Uterus (tissue), 4 donors: ENCODE measurements around the gene NDFIP2. TPM values are rescaled to one million over a fixed set of nuclear protein-coding genes. Genes with fewer than 3 reads are reported as not detected.

Experiments used
- DNase-seq, 2 donors: peaks; one replicate each; pipeline ENCODE4 v3.0.0-alpha.2; 2019 to 2020
- H3K27ac ChIP-seq, 2 donors: fragments of 200-600 bp; sonication (generic); 1 replicate in 1 of 2; 2 replicates in 1 of 2; pipeline ENCODE4 v1.5.1; 2016 to 2018
- H3K27me3 ChIP-seq, 2 donors: fragments of 200-600 bp; sonication (generic); one replicate each; pipeline ENCODE4 v1.5.1; 2018 to 2019; ENCODE audit warnings: control low read depth in 1 of 2
- H3K36me3 ChIP-seq, 2 donors: fragments of 200-600 bp; sonication (generic); one replicate each; pipeline ENCODE4 v1.5.1; 2019; ENCODE audit warnings: control low read depth in 1 of 2
- H3K4me1 ChIP-seq, 2 donors: fragments of 200-600 bp; sonication (generic); one replicate each; pipeline ENCODE4 v1.5.1; 2018 to 2019; ENCODE audit warnings: control low read depth in 1 of 2
- H3K4me3 ChIP-seq, 2 donors: fragments of 200-600 bp; sonication (generic); 1 replicate in 1 of 2; 2 replicates in 1 of 2; pipeline ENCODE4 v1.5.1; 2018 to 2019; ENCODE audit warnings: mild to moderate bottlenecking in 1 of 2
- H3K9me3 ChIP-seq, 2 donors: fragments of 200-600 bp; sonication (generic); one replicate each; pipeline ENCODE4 v1.5.1; 2019; ENCODE audit warnings: control low read depth in 1 of 2
- CTCF ChIP-seq, 4 experiments: fragments of 200-600 bp in 2 of 4; fragments of 450-650 bp in 2 of 4; sonication (generic) in 2 of 4; IDR thresholded peaks; one replicate each; pipeline ENCODE4 v1.5.1; 2016 to 2019; ENCODE audit warnings: antibody characterized with exemption in 4 of 4, mild to moderate bottlenecking in 2 of 4, moderate library complexity in 1 of 4
- POLR2A ChIP-seq, 2 donors: fragments of 450-650 bp; IDR thresholded peaks; one replicate each; pipeline ENCODE4 v1.6.1; 2016; ENCODE audit warnings: antibody characterized with exemption in 2 of 2, mild to moderate bottlenecking in 1 of 2, moderate library complexity in 1 of 2
- intact Hi-C: fragments of 100-400 bp; cut with DNase I; formaldehyde crosslinking; loops from one replicate; pipeline ENCODE4 v1.15.1; 2023; ENCODE audit warnings: low total_unique reads
- total RNA-seq, 4 donors: library from RNA; depleted of rRNA in 3 of 4; stranded (reverse); fragments of >200 nt in 3 of 4; gene quantifications; one replicate each; pipeline versions ENCODE4 v1.1.0 to v1.2.4, GENCODE V29; 2014 to 2023
- donor health status: DM: yes; HTN: yes; CAD: no.

NDFIP2 gene
- total RNA-seq, 4 donors from 2014 or later = 5.1 to 35.4 (median 13.9) TPM

GRCh38 chr13:79547211-79548195 is 66.5 kb downstream of the NDFIP2 start:
- H3K27ac ChIP-seq = no peak overlapping the region
- H3K36me3 ChIP-seq = no peaks in the 10 kb centered on the region
- TF ChIP-seq CTCF (IDR thresholded peaks at IDR 0.05) (no peak), POLR2A (IDR thresholded peaks at IDR 0.05) (no peak)
- H3K27me3 ChIP-seq = no peaks in the 10 kb centered on the region
- H3K4me3 ChIP-seq = no peak overlapping the region
- no peaks in the 10 kb centered on the region for H3K9me3 ChIP-seq
- no peak for DNase-seq
- no peaks in the 10 kb centered on the region for H3K4me1 ChIP-seq
- intact Hi-C loops = no loop called here

- Histone ChIP-seq H3K4me3 (no peak overlapping the region), H3K9me3 (no peaks in the 10 kb centered on the region), H3K27me3 (no peaks in the 10 kb centered on the region), H3K27ac (no peak overlapping the region), H3K4me1 (no peaks in the 10 kb centered on the region), H3K36me3 (no peaks in the 10 kb centered on the region)
- DNase-seq = no peak
- no peak for TF ChIP-seq CTCF (IDR thresholded peaks at IDR 0.05)
- intact Hi-C loops = no loop called here
Measured at GRCh38 chr13:79548902-79549301, 67.9 kb downstream of the NDFIP2 start.

GRCh38 chr13:79549355-79550106 is 68.6 kb downstream of the NDFIP2 start:
- Histone ChIP-seq H3K27ac (no peak overlapping the region), H3K9me3 (no peaks in the 10 kb centered on the region), H3K4me3 (no peak overlapping the region), H3K27me3 (no peaks in the 10 kb centered on the region), H3K4me1 (no peaks in the 10 kb centered on the region), H3K36me3 (no peaks in the 10 kb centered on the region)
- no peak for DNase-seq
- TF ChIP-seq POLR2A (IDR thresholded peaks at IDR 0.05) = no peak
- no peak for TF ChIP-seq CTCF (IDR thresholded peaks at IDR 0.05)
- intact Hi-C loops = no loop called here

- H3K27ac ChIP-seq = no peak overlapping the region
- no peaks in the 10 kb centered on the region for H3K36me3 ChIP-seq
- TF ChIP-seq CTCF (IDR thresholded peaks at IDR 0.05) (no peak), POLR2A (IDR thresholded peaks at IDR 0.05) (no peak)
- intact Hi-C loops = no loop called here
- no peaks in the 10 kb centered on the region for H3K27me3 ChIP-seq
- H3K4me3 ChIP-seq = no peak overlapping the region
- no peaks in the 10 kb centered on the region for H3K4me1 ChIP-seq
- no peak for DNase-seq
- H3K9me3 ChIP-seq = no peaks in the 10 kb centered on the region
Measured at GRCh38 chr13:79557666-79558065, 76.7 kb downstream of the NDFIP2 start.

- H3K27me3 ChIP-seq = no peaks in the 10 kb centered on the region
Measured at GRCh38 chr13:79560954-79561353, 80.0 kb downstream of the NDFIP2 start.

More at GRCh38 chr13:79560954-79561353, 80.0 kb downstream of the NDFIP2 start:
- Histone ChIP-seq H3K27ac (no peak overlapping the region), H3K4me3 (no peak overlapping the region), H3K9me3 (no peaks in the 10 kb centered on the region), H3K36me3 (no peaks in the 10 kb centered on the region), H3K4me1 (no peaks in the 10 kb centered on the region)
- DNase-seq = no peak
- TF ChIP-seq POLR2A (IDR thresholded peaks at IDR 0.05) = no peak
- TF ChIP-seq CTCF (IDR thresholded peaks at IDR 0.05) = no peak
- intact Hi-C loops = no loop called here
